Thymus (tissue), 14 donors: ENCODE measurements around the gene SERTAD2. TPM values are rescaled to one million over a fixed set of nuclear protein-coding genes. Genes with fewer than 3 reads are reported as not detected.

Experiments used
- DNase-seq, 9 donors: peaks; one replicate each; pipeline ENCODE4 v3.0.0-alpha.2; 2013; ENCODE audit warnings: low spot score in 9 of 9, low read depth in 6 of 9, missing footprints in 1 of 9
- H3K27ac ChIP-seq, 2 donors: one replicate each; pipeline ENCODE4 v1.5.1; 2013; ENCODE audit warnings: control low read depth in 1 of 2, low read depth in 1 of 2, low read length in 1 of 2, mild to moderate bottlenecking in 1 of 2, moderate library complexity in 1 of 2
- H3K27me3 ChIP-seq, 2 donors: one replicate each; pipeline ENCODE4 v1.5.1; 2013; ENCODE audit warnings: low read length in 1 of 2; ENCODE audit not compliant: control insufficient read depth in 2 of 2, insufficient read depth in 1 of 2
- H3K36me3 ChIP-seq, 2 donors: one replicate each; pipeline ENCODE4 v1.5.1; 2013; ENCODE audit warnings: low read length in 1 of 2, mild to moderate bottlenecking in 1 of 2, moderate library complexity in 1 of 2; ENCODE audit not compliant: control insufficient read depth in 2 of 2, insufficient read depth in 2 of 2
- H3K4me1 ChIP-seq, 2 donors: one replicate each; pipeline ENCODE4 v1.5.1; 2013; ENCODE audit warnings: low read length in 2 of 2; ENCODE audit not compliant: control insufficient read depth in 2 of 2, insufficient read depth in 2 of 2
- H3K4me3 ChIP-seq, 2 donors: one replicate each; pipeline ENCODE4 v1.5.1; 2013; ENCODE audit warnings: low read length in 2 of 2, control low read depth in 1 of 2, mild to moderate bottlenecking in 1 of 2
- H3K9me3 ChIP-seq, 2 donors: one replicate each; pipeline ENCODE4 v1.5.1; 2013; ENCODE audit warnings: low read length in 1 of 2, mild to moderate bottlenecking in 1 of 2; ENCODE audit not compliant: control insufficient read depth in 2 of 2, insufficient read depth in 1 of 2
- WGBS: extraction: QIAGEN DNeasy Blood & Tissue Kit; methylation state at CpG from one replicate; pipeline ENCODE4 v1.1.7; 2013; 5-methylcytosine and 5-hydroxymethylcytosine counted together
- long read RNA-seq, 10 donors: transcript quantifications; one replicate each; lab custom pipeline, GENCODE V29; 2026
- polyA plus RNA-seq: library from polyadenylated mRNA; stranded (reverse); fragments of 200-250 nt; gene quantifications from one replicate; pipeline ENCODE4 v1.2.3, GENCODE V29; 2013
- total RNA-seq: library from RNA; stranded (reverse); fragments of 120-200 nt; gene quantifications from one replicate; pipeline ENCODE4 v1.2.4, GENCODE V29; 2013
- donor health status: healthy.

SERTAD2 gene, protein sequence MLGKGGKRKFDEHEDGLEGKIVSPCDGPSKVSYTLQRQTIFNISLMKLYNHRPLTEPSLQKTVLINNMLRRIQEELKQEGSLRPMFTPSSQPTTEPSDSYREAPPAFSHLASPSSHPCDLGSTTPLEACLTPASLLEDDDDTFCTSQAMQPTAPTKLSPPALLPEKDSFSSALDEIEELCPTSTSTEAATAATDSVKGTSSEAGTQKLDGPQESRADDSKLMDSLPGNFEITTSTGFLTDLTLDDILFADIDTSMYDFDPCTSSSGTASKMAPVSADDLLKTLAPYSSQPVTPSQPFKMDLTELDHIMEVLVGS
- total RNA-seq, result 13.3 TPM
- polyA plus RNA-seq, result 37.6 TPM
- long read RNA-seq, donor 1, full-length matches to known transcripts, result 5 of 5 reads
- long read RNA-seq, donor 1, partial matches to known transcripts, result 0 of 5 reads
- long read RNA-seq, donor 1, other reads (novel, unspliced or antisense), result 0 of 5 reads
- long read RNA-seq, donor 2, full-length matches to known transcripts, result 33 of 40 reads
- long read RNA-seq, donor 2, partial matches to known transcripts, result 0 of 40 reads
- long read RNA-seq, donor 2, other reads (novel, unspliced or antisense), result 7 of 40 reads
- long read RNA-seq, donor 3, full-length matches to known transcripts, result 37 of 37 reads
- long read RNA-seq, donor 3, partial matches to known transcripts, result 0 of 37 reads
- long read RNA-seq, donor 3, other reads (novel, unspliced or antisense), result 0 of 37 reads
- long read RNA-seq, donor 4, full-length matches to known transcripts, result 4 of 4 reads
- long read RNA-seq, donor 4, partial matches to known transcripts, result 0 of 4 reads
- long read RNA-seq, donor 4, other reads (novel, unspliced or antisense), result 0 of 4 reads
- long read RNA-seq, donor 5, full-length matches to known transcripts, result 25 of 25 reads
- long read RNA-seq, donor 5, partial matches to known transcripts, result 0 of 25 reads
- long read RNA-seq, donor 5, other reads (novel, unspliced or antisense), result 0 of 25 reads
- long read RNA-seq, donor 6, full-length matches to known transcripts, result 10 of 10 reads
- long read RNA-seq, donor 6, partial matches to known transcripts, result 0 of 10 reads
- long read RNA-seq, donor 6, other reads (novel, unspliced or antisense), result 0 of 10 reads
- long read RNA-seq, donor 7, full-length matches to known transcripts, result 14 of 14 reads
- long read RNA-seq, donor 7, partial matches to known transcripts, result 0 of 14 reads
- long read RNA-seq, donor 7, other reads (novel, unspliced or antisense), result 0 of 14 reads
- long read RNA-seq, donor 8, full-length matches to known transcripts, result 7 of 7 reads
- long read RNA-seq, donor 8, partial matches to known transcripts, result 0 of 7 reads
- long read RNA-seq, donor 8, other reads (novel, unspliced or antisense), result 0 of 7 reads
- long read RNA-seq, donor 9, full-length matches to known transcripts, result 11 of 40 reads
- long read RNA-seq, donor 9, partial matches to known transcripts, result 29 of 40 reads
- long read RNA-seq, donor 9, other reads (novel, unspliced or antisense), result 0 of 40 reads
- long read RNA-seq, donor 10, full-length matches to known transcripts, result 14 of 14 reads
- long read RNA-seq, donor 10, partial matches to known transcripts, result 0 of 14 reads
- long read RNA-seq, donor 10, other reads (novel, unspliced or antisense), result 0 of 14 reads

GRCh38 chr2:64653109-64654062, at the start of gene SERTAD2:
Gene SERTAD2 (minus strand): TSS chr2:64653913. CDS start chr2:64636871, 17,042 bp downstream.
- peak in 6 of 9 donors; percentile 77 to 93 (median 85) for DNase-seq
- no peaks in the 10 kb centered on the region for H3K9me3 ChIP-seq
- under 1% methylated on average over 108 of the region's 109 CpGs for WGBS
- no peaks in the 10 kb centered on the region for H3K27me3 ChIP-seq
- H3K27ac ChIP-seq, result peak within 1 kb of the TSS; percentile 96 to 98
- H3K4me3 ChIP-seq, result peak within 1 kb of the TSS; percentile 86 to 93
- H3K36me3 ChIP-seq, result no peaks in the 10 kb centered on the region
- peaks cover 36 to 60% of the 10 kb centered on the region in 2 donors for H3K4me1 ChIP-seq

GRCh38 chr2:64700133-64700809, 46.6 kb upstream of the SERTAD2 start:
- no peak for DNase-seq
- no peak overlapping the region for H3K27ac ChIP-seq
- H3K4me3 ChIP-seq, result no peak overlapping the region
- H3K27me3 ChIP-seq, result no peaks in the 10 kb centered on the region
- no peaks in the 10 kb centered on the region for H3K36me3 ChIP-seq
- peaks cover 9 to 10% of the 10 kb centered on the region in 2 donors for H3K4me1 ChIP-seq
- WGBS, result 96% methylated on average over 5 of the region's 5 CpGs
- no peaks in the 10 kb centered on the region for H3K9me3 ChIP-seq

- WGBS, result 97% methylated on average over 8 of the region's 8 CpGs
- Histone ChIP-seq H3K4me3 (no peak overlapping the region), H3K4me1 (peaks cover 9 to 12% of the 10 kb centered on the region in 2 donors), H3K9me3 (no peaks in the 10 kb centered on the region), H3K36me3 (no peaks in the 10 kb centered on the region), H3K27me3 (no peaks in the 10 kb centered on the region), H3K27ac (no peak overlapping the region)
- no peak for DNase-seq
These were observed 46.0 kb upstream of the SERTAD2 start for GRCh38 chr2:64699712-64700111.

- 92% methylated on average over 4 of the region's 4 CpGs for WGBS
- no peak overlapping the region for H3K4me3 ChIP-seq
- H3K27ac ChIP-seq, result peak overlapping the region in 1 of 2 donors; percentile 39
- H3K36me3 ChIP-seq, result no peaks in the 10 kb centered on the region
- no peak for DNase-seq
- H3K9me3 ChIP-seq, result no peaks in the 10 kb centered on the region
- H3K4me1 ChIP-seq, result peaks cover 9 to 12% of the 10 kb centered on the region in 2 donors
- no peaks in the 10 kb centered on the region for H3K27me3 ChIP-seq
These were observed 45.1 kb upstream of the SERTAD2 start for GRCh38 chr2:64698668-64699444.

- no peaks in the 10 kb centered on the region for H3K9me3 ChIP-seq
- H3K36me3 ChIP-seq, result no peaks in the 10 kb centered on the region
- H3K27me3 ChIP-seq, result no peaks in the 10 kb centered on the region
- peaks cover 9 to 12% of the 10 kb centered on the region in 2 donors for H3K4me1 ChIP-seq
- H3K27ac ChIP-seq, result no peak overlapping the region
- WGBS, result 93% methylated on average over 2 of the region's 2 CpGs
- no peak overlapping the region for H3K4me3 ChIP-seq
- DNase-seq, result no peak
These were observed 44.5 kb upstream of the SERTAD2 start for GRCh38 chr2:64698177-64698643.

DNA sequence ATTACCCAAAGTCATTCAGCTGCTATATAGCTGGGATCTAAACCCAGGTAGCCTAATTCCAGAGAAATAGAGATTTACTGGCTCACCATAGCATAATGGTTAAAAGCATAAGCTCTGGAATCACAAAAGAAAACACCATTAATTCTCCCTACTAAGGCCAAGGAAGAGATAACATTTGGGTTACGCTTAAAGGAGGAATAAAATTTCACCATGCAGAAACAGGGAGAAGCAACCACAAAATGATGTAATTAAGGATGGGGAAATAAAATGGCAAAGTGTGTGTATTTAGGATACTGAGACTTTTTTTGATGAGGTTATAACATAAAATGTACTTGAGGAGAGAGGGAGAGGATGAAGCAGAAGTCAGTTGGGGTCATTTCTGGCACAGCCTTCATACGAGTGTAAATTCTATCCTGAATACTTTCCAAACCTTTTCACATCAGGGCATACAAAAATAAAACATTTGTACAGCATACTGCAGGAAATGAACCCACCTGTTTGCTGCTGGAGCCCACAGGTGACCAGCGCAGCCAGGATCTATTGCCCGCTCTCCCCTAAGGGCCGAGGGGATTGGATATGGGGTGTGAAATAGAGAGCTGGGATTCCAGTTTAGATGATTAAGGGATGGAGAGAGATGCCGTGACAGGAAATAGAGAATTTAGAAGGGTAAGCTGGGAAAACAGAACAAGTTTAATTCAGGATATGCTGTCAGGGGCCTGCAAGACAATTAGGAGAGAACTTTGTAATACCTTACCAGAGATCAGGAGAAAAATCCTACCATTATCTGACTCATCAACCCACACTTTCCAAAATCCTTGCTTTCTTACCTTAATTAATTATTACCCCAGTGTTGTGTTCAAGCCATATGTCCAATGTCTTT, 43.8 kb upstream of the SERTAD2 start:
- H3K4me1 ChIP-seq, result peaks cover 9 to 12% of the 10 kb centered on the region in 2 donors
- no peak overlapping the region for H3K27ac ChIP-seq
- 96% methylated on average over 6 of the region's 6 CpGs for WGBS

More for the DNA sequence above, 43.8 kb upstream of the SERTAD2 start:
- no peak for DNase-seq
- H3K36me3 ChIP-seq, result no peaks in the 10 kb centered on the region
- H3K9me3 ChIP-seq, result no peaks in the 10 kb centered on the region
- no peaks in the 10 kb centered on the region for H3K27me3 ChIP-seq
- no peak overlapping the region for H3K4me3 ChIP-seq
